Hypothalamus (tissue), 51 donors: ENCODE data around the gene MMP1.

ENCODE experiments used
- DNase-seq, 51 donors: peaks; one replicate each; lab custom pipeline; 2025; lab: John Stamatoyannopoulos, UW

Gene MMP1

DNA sequence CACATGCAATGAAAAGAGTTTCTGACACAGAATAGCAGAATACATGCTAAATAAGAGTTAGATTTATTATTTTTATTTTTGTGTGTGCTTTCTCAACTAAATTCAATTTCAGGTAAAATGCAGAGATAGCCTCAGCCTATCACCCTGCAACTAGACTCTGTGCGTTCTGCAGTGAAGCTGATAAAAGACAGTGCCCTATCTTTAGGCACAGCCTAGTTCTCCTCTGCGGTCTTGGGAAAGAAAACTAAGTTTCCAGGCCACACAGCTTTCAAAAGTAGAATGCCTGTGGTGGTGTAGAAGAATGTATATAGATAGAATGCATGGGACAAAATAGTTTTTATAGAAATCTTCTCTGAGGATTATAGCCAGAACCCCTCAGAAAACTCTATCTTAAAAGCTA lies 12.0 kb upstream of the MMP1 start:
- no peak for DNase-seq

- DNase-seq, result no peak
These were observed 10.0 kb upstream of the MMP1 start for GRCh38 chr11:102807921-102808320.

DNA sequence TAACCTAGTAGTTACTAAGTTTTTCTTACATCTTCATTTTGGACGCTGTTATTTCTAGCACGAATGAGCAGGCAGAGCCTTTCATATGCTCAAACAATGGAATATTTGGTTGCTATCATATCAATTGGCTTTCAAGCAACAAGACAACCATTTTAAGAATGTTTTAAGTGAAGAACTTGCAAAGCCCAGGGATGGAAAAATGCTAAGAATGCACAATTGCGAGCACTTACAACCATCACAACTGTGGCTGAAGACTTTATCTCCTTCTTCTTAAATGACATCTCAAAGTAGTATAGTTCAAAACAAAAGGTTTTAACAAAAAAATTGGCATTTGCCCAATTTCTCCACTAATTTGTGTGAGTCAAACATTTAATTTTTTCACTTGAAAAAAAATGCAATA lies 8.3 kb upstream of the MMP1 start:
- no peak for DNase-seq

DNA sequence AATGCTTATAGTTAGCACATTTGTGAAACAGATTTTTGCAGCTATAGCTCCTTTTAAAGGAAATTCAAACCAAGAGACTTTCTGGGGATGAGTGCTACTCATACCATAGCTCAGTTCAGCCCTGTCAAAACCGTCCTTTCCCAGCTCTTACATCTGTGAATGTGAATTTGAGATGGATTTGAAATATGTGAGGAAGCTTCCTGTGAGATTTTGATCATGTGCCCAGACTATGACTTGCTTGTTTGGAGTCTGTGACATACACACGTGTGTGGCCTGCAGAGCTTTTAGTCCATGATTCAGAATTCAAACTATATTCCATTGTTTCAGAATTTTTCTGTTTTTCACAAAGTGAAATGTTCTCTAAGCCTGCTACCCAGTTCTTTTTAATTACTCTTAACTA lies 4.4 kb upstream of the MMP1 start:
- no peak for DNase-seq

DNA sequence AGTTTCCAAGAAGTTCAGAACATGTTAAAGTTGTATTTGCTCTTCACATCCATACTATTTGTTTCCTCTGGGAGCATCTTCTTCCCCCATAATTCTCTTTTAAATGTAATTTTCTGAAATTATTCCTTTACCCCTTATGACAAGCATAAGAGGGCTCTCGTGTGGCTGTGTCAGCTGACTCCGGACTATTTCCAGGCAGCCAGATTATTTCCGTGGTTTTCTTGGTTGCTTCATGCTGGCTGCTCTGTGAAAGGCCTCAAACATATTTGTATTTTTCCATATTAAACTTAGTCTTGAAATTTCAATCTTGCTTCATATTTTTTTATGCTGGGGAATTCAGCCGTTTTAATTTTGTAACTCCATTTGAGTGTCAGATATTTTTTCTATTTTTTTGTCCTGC lies 2.8 kb upstream of the MMP1 start:
- DNase-seq, result no peak

DNA sequence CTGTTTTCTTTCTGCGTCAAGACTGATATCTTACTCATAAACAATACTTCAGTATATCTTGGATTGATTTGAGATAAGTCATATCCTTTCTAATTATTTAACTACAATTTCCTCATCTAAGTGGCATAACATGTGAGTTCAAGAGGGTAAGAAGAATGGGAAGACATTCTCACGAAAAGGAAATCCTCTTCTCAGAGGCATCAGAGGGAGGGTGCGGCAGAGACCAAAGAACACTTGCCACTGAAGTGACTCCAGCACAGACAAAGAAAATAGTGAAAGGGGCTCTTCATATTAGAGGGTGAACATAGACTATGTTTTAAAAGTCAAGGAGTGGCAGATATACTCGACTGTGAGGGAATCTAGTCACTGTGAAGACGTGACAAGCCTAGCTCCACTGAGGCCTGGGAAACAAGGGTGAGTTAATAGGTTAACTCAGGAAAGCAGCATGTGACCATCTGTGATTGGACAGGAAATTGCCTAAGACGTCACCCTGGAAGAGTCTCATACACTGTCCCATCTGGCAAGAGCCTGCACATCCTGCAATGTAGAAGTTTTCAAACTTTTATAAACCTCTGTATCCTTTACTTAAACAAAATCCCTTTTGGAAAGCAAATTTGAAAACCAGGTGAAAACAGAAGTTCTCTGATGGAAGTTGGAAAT lies 1.9 kb upstream of the MMP1 start:
- DNase-seq, result no peak

DNA sequence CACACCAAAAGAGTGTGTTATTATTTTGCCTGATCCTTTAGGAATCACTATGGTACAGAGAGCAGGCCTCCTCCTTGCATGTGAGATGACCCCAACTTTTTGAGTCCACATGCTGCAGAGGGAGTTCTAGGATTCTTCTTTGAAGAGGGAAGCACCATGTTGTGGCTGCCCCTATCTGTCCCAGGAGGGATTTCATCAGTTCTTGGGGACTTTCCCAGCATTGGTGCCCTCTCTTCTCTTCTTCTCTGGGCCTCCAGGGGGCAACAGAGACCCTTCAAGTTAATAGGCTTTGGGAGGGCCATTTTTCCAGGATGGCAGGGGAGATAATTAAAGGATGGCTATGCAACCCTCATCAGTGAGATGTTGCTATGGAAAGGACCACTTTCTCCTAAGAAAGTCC lies 3.6 kb downstream of the MMP1 start:
- no peak for DNase-seq

- no peak for DNase-seq
These were observed 4.2 kb downstream of the MMP1 start for GRCh38 chr11:102793677-102794290.

DNA sequence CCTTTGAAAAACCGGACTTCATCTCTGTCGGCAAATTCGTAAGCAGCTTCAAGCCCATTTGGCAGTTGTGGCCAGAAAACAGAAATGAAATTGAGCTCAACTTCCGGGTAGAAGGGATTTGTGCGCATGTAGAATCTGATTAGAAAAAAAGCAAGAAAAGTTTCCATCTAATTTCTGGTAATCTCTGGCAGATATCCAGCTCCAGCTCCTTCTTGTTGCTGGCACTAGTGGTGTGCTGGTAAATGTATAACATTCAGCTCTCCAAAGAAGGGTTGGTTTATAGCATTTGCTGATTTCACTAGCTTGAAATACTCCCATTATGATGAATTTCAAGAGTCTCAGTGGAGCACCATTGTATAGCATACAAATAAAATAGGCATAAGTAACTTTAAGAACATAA lies 5.4 kb downstream of the MMP1 start:
- no peak for DNase-seq

DNA sequence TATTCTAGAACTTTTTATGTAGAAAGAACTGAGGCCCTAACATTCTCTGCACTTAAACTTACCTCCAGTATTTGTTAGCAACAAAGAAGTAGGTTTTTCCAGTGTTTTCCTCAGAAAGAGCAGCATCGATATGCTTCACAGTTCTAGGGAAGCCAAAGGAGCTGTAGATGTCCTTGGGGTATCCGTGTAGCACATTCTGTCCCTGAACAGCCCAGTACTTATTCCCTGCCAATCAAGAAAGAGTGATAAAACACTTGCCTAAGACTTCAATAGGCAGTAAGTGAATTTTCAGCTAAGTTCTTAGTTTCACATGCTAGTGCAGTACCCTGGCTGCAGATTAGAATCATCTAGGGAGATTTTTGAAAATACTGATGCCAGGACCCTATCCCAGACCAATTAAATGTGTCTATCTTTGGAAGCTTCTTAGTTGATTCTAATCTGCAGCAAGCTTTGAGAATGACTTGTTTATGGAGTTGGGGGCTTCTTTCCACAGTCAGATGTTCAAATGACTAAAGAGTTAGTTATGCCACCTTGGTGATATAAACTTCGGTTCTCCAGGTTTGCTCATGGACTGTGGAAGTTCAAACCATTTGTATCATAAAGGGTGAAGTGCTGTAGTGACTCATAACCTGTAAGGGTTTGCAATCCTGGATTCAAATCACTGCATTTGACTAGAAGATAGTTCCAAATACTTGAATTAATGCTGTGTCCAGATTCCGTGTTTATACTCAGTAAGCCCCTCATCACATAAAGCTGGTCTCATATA lies 6.5 kb downstream of the MMP1 start:
- no peak for DNase-seq

DNA sequence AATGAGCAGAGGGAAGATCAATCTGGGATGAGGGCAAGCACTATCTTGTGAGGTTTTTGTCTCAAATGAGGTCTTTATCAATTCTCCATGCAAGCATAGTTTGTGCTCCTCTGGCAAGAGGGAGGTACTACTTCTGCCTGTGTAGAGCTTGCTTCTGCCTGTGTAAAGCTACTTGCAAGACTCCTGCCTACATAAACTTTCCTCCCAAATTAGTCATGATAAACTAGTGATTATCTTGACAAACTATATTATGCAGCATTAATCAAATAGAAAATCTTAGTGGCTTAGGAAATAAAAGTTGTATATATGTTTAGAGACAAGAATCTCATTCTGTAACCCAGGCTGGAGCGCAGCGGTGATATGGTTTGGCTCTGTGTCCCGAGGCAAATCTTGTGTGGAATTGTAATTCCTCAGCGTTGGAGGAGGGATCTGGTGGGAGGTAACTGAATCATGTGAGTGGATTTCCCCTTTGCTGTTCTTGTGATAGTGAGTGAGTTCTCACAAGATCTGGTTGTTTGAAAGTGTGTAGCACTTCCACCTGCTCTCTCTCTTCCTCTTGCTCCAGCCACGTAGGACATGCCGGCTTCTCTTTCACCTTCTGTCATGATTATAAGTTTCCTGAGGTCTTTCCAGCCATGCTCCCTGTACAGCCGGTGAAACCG lies 9.5 kb downstream of the MMP1 start:
- no peak for DNase-seq

DNA sequence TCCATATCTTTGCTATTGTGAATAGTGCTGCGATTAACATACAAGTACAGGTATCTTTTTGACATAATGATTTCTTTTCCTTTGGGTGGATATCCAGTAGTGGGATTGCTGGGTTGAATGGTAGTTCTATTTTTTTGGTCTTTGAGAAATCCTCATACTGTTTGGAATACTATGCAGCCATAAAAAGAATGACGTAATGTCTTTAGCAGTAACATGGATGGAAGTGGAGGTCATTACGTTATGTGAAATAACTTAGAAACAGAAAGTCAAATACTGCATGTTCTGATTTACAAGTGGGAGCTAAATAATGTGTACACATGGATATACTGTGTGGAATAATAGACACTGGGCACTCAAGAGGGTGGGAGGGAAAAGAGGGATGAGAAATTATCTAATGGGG lies 13.6 kb downstream of the MMP1 start:
- no peak for DNase-seq

GRCh38 chr11:102783720-102784119 lies 14.2 kb downstream of the MMP1 start:
- DNase-seq, result no peak

GRCh38 chr11:102783016-102783415 lies 14.9 kb downstream of the MMP1 start:
- no peak for DNase-seq

GRCh38 chr11:102781676-102782075 lies 16.3 kb downstream of the MMP1 start:
- no peak for DNase-seq

DNA sequence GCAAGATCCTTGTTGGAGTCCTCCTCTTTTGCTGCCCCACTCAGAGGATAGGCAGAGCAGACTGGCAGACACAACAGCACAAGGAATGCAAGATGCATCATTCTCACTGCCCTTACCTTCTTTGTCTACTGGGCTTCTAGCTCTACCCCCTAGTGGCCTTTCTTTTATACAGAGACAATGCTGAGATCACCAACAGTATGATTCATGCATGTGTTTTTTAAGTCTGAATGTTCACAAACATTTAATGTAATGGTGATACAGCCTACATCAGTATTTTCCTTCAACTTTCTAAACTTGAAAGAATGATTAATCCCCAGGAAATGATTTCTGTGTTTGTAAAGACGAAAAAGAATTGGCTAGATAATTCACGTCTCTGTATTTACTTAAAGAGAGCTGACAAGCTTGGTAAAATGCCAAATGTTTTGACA lies 17.5 kb downstream of the MMP1 start, which contains the start of gene MMP10:
Gene MMP10 (minus strand): TSS at position 138 of the 428 bp plus-strand sequence. CDS start 37 bp downstream, at position 101.
- DNase-seq, result no peak

GRCh38 chr11:102776454-102776853 lies 21.5 kb downstream of the MMP1 start:
- DNase-seq, result no peak

GRCh38 chr11:102773386-102773785 lies 24.6 kb downstream of the MMP1 start:
- no peak for DNase-seq

- DNase-seq, result no peak
These were observed 26.6 kb downstream of the MMP1 start for GRCh38 chr11:102771351-102771750.

DNA sequence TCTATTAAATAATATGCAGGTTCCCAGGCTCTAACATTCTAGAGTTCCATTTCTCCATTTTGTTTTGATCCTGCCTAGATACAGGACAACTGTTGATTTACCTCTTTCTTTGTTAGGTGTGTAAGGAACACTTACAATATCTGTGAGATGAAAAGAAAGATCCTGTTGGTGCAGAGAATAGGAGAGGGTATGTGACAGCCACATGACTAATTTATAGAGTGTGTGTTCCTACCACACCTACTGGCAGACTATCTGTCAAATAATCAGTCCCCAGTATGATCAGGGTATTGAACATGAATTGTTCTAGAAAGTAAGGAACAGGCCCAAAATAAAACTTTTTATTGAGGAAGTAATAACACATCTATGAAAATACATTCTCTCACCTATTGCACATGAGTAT lies 27.8 kb downstream of the MMP1 start:
- DNase-seq, result no peak

DNA sequence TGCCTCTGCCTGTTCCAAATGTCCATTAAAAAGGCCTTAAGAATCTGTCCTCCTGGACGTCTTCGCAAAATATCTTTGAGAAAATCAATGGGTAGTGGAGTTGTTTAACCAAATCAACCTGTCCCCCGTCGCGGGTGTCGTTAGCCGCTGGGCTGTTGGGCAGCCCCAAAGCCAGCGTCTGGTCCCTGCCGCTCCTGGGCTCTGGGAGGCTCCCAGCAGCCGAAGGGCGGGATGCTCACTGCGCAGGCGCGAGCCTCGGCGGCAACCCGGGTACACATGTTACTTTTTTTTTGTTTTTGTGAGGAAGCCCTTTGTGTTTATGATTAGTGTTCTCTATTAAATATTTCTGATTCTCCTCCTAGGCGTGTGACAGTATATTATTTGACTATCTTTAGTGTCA lies 30.2 kb downstream of the MMP1 start:
- no peak for DNase-seq
